NCI-H1694 (cell line): ENCODE data around the gene CYP27A1.
"Not testable (repeated sequence)": the region's sequence is repeated elsewhere in the genome, so short reads cannot be mapped to it uniquely, and the experiment has no call there.

ENCODE experiments used
- DNase-seq: peaks from one replicate; lab custom pipeline; 2025; lab: John Stamatoyannopoulos, UW

Gene CYP27A1

GRCh38 chr2:218781691-218782527, at the start of gene CYP27A1:
Gene CYP27A1, plus strand, starts transcription at chr2:218782147. Its CDS starts 36 bp downstream, at chr2:218782183.
- DNase-seq: no peak

- no peak for DNase-seq
Measured at GRCh38 chr2:218732761-218733158, 49.2 kb upstream of the CYP27A1 start.

- no peak for DNase-seq
Measured at GRCh38 chr2:218733171-218734021, 48.6 kb upstream of the CYP27A1 start.

DNA sequence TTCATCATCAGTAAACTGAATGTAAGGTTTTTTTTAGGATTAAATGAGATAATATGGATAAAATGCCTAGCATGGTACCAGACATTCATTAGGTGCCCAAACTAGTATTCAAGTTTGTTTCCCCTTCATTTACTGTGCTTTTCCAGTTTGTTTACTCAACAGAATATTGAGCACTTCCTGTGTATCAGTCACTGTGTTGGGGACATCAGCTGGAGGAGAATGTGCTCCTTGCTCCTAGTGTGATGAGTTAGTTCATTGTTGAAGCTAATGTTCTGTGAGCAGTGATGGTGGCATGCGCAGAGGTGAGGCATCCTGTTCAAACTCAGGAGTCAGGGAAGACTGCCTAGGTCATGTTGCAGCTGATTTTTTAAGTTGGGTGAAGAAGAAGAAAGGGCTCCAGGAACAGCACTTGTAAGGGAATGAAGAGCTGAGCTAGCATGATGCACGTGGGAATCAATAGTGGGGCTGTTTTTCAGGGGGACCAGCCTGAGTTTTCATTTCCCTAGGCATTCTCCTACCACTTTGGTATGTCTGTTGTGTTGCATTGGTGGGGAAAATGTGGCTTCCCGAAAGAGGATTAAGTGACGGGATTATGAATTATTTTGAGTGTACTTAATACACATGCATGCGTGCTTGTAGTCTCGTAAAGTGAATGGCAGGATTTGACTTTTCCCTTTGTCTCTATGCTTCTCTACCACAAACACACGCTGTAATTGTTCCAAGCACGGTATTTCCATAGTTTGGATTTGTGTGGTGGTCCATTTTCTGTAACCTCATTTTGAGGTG, 47.6 kb upstream of the CYP27A1 start:
- no peak for DNase-seq

- no peak for DNase-seq
Measured at GRCh38 chr2:218736531-218736930, 45.4 kb upstream of the CYP27A1 start.

- DNase-seq: no peak
Measured at GRCh38 chr2:218743068-218743467, 38.9 kb upstream of the CYP27A1 start.

DNA sequence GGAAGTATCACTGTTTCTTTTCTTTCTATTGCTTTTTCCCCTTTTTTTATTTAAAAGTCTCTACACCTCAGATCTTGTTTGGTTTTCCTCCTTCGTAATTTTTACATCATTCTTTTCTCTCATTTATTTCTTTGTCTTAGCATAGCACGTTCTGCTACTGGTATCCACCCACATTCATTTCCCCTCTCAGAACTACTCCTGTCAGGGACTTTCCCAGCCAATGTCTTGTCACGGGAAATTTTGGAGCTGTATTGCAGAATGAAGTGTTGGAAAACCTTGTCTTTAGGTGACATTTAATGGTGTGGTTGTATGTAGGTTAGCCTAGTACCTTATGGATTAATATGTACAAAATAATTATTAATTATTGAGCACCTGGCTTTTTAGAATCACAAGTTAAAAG, 37.3 kb upstream of the CYP27A1 start:
- no peak for DNase-seq

GRCh38 chr2:218745160-218745558, 36.8 kb upstream of the CYP27A1 start:
- DNase-seq: no peak

DNA sequence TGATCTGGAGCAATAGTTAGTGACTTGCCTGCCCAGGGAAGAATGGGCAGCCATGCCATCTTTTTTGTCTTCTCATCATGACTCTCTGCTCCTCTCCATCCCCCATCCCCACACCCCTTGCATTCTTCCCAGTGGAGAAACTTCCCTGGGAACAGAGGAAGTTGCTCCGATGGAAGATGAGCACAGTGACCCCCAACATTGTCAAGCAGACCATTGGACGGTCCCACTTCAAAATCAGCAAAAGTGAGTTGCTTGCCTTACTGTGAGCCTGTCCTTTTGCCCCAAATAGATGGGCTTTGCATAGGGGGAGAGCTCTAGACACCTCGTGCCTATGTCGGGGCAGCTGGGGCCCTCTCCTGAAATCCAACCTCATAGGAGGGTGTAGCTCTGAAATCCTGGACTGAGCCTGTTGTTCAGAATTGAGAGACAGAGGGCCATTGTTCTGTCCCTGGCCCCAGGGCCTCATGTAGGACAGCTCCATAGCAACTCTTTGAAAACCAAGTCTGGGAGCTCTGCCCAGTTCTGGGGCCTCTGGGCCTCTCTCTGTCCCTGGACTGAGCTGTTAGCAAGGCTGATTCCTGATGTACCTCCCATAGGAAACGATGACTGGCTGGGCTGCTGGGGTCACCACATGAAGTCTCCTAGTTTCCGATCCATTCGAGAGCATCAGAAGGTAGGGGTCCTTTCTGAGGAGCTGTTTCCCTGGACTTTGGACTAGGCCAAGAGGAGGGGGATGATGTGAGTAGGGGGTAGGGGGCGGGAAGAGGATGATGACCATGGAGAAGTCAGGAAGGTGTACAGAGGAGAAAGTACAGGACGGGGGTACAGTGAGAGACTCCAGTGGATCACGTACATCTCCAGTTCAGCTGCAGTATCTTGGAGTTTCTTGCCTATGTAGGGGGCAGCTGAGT, 36.1 kb upstream of the CYP27A1 start:
- no peak for DNase-seq

DNA sequence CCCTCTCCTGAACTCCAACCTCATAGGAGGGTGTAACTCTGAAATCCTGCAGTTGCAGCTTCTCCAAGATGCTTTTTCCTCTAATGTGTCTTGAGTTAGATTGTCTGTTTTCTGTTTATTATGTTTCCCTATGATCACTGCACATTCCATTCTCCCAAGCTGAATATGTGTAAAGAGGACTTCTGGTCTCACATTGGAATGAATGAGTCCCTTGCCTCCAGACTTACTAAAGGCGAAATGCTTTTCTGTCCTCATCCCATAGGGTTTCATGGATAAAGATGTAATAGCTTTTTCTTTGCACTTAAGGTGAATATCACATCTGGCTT, 35.5 kb upstream of the CYP27A1 start:
- no peak for DNase-seq

DNA sequence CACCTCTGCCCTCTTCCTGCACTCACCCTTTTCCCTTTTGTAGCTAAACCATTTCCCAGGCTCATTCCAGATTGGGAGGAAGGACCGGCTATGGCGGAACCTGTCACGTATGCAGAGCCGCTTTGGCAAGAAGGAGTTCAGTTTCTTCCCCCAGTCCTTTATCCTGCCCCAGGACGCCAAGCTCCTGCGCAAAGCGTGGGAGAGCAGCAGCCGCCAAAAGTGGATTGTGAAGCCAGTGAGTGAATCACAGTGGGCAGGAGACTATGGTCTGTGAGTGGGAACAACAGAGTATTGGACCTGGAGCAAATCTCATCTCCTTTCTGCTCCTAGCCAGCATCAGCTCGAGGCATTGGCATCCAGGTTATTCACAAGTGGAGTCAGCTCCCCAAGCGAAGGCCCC, 35.0 kb upstream of the CYP27A1 start:
- DNase-seq: no peak

DNA sequence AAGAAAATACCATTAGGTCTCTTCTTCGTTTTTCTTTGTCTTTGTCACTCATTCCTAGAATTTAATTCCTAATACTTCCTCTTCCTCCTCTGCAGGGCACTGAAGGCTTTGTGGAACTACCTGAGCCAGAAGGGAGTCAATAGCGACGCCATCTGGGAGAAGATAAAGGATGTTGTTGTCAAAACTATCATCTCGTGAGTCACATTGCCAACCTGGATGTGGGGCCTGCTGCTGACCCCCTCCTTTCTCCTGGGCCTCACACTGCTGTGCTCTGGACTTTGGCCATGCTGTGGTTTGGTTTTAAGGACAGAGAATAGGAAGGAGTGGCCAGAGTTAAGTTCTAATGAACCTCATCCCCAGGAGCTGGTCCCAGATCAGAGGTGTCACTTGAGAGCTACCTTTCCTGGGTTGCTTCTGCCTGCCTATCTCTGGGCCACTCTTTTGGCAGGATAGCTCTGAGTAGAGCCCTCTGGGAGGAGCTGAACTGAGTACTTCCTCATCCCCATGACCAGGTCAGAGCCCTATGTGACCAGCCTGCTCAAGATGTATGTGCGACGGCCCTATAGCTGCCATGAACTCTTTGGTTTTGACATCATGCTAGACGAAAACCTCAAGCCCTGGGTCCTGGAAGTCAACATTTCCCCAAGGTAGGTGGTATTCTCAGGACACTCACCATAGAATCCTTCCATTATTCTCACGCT, 33.1 kb upstream of the CYP27A1 start:
- no peak for DNase-seq

DNA sequence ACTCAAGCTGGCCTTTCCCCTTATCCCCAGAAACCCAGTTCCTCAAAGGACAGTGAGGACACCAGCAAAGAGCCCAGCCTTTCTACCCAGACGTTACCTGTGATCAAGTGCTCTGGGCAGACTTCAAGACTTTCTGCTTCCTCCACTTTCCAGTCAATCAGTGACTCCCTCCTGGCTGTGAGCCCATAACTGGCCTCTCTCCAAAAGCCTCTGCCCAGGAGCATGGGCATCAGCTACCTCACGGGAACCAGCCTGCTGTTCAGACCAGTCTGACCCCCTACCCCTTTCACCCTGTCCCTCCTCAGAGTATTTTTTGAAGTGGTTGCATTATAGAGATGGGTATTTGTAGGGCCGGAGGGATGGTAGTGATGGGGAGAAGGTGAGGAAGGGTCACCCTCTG, 27.7 kb upstream of the CYP27A1 start:
- DNase-seq: no peak

- no peak for DNase-seq
Measured at GRCh38 chr2:218754781-218755180, 27.2 kb upstream of the CYP27A1 start.

DNA sequence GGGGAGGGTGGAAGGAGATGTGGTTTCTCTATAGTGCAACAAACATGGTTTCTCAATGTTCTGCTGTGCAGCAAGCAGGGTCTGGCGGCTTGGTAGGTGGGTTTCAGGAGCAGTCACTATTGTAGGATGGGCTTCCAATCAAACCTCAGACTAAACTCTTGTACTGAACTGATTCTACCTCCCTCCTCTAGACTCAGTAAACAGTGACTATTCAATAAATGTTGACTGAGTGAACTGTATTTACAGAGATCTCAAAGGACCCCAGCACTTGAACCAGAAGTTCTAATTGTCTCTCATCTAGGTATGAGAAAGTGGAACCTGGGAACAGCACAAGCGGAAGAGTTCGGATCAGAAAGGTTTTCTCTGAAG, 26.8 kb upstream of the CYP27A1 start:
- DNase-seq: no peak

- DNase-seq: no peak
Measured at GRCh38 chr2:218755567-218756404, 26.2 kb upstream of the CYP27A1 start.

DNA sequence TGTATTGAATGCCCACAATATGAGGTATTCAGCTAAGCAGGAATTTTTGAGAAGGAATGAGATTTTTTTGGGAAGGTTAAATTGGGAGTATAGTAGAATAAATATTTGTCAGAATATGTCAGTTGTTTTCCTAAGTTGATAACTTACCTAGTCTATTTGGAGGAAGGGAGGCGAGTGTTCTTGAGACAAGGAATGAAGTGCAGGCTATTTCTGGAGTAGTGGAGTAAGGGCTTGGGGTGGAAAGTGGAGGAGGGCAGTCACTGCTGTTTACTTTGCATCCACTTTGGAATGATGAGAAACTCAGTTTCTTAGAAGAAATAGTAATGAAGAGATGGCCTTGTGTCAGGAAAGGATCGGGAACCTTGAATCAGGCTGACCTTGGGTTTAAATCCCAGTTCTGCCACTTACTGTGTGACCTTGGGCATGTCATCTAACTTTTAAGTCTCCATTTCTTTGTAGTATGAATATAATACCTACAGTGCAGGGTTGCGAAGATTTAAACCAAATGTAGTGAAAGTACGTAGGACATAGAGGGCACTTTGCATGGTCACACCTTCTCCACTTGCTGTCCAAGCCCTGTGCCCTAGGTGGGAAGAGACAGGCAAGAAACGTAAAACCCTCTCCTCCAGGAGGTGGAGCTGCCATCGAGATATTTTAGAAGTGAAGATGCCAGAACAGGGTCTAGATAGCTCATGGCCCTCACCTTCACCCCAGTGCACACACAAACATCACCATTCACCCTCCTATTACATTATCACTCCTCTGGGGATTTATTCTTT, 25.2 kb upstream of the CYP27A1 start:
- no peak for DNase-seq

GRCh38 chr2:218761795-218762194, 20.2 kb upstream of the CYP27A1 start:
- DNase-seq: no peak

- not testable (repeated sequence) for DNase-seq
Measured at GRCh38 chr2:218772759-218773158, 9.2 kb upstream of the CYP27A1 start.
